GM12874 (cell line): ENCODE measurements around the gene FOXP4.

Experiments used
- TF ChIP-seq, protein P1 (sequence below): IDR thresholded peaks from 2 replicates; pipeline ENCODE4 v1.5.1; 2011; ENCODE audit warnings: low read depth, mild to moderate bottlenecking, control low read depth, low read length, moderate library complexity; ENCODE audit not compliant: insufficient read depth

FOXP4 gene

DNA sequence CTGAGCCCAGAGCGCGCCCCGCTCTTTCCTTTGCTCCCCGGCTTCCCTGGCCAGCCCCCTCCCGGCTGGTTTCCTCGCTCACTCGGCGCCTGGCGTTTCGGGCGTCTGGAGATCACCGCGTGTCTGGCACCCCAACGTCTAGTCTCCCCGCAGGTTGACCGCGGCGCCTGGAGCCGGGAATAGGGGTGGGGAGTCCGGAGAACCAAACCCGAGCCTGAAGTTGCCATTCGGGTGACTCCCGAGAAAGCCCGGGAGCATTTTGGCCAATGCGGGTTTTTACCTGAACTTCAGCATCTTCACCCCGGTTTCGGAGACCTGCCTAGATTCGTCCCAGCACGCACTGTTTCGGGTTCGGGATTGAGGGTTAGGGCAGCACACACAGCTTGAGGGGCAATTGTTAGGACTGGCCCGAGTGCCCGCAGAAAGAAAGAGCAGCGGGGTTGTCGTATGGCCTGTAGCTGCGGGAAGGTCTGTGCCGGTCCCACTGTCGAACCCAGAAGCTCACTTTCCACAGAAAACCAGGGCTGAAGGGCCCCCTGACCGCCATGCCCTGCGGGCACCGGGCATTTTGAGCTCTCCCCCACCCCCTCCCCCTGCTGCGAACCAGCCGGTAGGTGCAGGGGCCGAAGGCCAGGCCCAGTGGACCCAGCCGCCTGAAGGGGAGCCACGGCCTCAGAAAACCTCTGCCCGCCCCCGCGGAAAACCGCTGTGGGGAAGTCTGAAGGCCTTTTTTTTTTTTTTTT lies 2.1 kb downstream of the FOXP4 start:
- TF ChIP-seq, protein P1, sequence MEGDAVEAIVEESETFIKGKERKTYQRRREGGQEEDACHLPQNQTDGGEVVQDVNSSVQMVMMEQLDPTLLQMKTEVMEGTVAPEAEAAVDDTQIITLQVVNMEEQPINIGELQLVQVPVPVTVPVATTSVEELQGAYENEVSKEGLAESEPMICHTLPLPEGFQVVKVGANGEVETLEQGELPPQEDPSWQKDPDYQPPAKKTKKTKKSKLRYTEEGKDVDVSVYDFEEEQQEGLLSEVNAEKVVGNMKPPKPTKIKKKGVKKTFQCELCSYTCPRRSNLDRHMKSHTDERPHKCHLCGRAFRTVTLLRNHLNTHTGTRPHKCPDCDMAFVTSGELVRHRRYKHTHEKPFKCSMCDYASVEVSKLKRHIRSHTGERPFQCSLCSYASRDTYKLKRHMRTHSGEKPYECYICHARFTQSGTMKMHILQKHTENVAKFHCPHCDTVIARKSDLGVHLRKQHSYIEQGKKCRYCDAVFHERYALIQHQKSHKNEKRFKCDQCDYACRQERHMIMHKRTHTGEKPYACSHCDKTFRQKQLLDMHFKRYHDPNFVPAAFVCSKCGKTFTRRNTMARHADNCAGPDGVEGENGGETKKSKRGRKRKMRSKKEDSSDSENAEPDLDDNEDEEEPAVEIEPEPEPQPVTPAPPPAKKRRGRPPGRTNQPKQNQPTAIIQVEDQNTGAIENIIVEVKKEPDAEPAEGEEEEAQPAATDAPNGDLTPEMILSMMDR = no peak

DNA sequence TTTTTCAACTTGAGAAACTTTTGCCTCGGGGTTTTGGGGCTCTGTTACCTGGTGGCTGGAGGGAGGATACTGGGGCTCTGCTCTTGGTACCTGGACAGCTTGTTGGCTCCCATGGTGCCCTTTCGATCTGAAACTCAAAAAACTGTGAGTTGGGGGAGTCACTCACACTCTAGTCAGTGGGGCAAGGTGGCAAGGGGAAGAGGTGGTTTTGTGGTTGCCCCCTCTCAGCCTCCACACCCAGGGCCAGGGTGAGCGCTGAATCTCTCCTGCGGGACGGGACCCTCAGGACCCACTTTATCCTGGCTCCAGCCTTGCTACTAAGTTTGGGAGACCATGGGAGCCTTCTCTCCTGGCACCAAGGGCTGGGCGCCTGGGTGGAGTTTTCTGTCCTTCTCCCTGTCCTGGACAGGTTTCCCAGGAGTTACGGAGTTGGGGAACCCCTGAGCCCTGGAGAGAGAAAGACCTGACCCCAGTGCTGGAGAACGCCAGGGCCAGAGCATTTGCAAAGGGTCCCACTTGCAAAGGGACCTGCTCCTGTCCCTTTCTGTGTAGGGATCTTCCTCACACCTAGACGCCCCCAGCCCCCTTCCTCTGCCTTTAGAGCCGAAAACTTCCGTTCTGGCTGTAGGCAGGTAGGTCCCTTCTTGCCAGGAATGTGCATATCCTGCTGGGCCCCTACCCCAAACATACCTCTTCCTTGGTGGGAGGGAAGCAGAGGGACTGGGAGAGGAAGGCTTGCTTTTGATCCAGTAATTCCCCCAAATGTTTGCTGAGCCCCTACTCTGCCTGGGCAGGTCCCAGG lies 2.9 kb downstream of the FOXP4 start:
- TF ChIP-seq, protein P1 = no peak

DNA sequence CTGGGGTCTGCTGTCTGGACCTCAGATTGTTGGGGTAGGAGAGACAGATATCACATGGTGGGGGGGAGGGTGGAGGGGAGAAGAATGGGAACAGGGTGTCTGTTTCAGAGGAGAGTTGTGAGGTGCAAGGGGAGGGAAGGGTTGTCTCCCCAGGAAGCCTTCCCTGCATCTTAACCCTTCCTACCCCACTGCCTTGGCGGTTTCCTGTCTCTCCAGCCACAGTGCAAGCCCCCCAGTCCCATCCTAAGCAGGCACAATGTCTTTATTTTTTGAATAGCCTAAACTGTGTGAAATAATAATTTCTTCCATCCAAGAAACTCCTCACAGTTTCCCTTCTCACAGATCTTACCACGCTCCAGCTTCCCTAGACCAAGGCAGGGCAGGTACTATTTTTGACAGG lies 3.5 kb downstream of the FOXP4 start:
- TF ChIP-seq, protein P1 = no peak

DNA sequence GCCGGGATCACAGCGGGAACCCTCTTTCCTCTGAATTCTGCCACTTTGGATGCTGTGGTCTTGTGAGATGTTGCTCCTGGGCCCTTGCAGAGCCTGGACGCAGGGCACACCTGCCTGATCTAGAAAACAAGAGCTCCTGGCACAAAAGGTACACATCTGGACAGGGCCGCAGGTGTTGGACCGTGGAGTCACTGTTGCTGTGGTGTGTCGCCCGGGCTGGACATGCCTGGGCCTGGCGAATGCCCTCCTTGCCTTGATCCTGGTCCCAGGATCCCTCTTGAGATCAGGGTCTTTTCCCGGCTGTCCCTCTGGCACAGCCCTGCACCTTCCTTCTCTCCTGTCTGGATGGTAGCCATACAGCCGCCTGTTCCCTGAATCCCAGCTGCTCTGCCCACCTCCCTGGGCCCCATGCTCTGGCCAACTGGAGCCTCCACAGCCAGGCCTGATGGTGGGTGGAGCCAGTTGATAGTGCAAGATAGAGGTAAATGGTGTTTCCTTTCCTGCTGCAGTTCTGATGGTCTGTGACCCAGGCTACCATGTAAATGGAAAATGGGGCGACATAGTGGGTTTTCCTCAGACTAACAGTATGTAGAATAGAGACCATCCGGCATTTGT lies 5.0 kb downstream of the FOXP4 start:
- TF ChIP-seq, protein P1 = no peak

DNA sequence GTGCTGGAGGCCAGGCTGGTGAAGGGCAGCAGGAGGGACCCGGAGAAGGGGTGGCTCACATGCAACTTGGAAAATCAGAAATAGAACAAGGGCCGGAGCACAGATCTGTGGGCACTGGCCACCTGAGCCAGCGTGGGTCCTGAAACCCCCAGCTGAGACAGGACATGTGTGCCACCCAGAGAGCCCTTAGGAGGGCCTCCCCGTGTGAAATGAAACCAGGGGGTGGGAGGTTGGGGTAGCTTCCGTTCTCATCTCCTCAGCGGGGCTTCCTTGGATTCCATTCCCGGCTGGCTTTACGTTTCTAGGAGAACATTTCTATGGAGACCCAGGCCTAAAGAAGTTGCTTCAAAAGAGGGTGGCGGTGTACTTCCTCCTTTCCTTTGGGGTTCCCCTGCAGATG lies 5.7 kb downstream of the FOXP4 start:
- TF ChIP-seq, protein P1 = no peak

DNA sequence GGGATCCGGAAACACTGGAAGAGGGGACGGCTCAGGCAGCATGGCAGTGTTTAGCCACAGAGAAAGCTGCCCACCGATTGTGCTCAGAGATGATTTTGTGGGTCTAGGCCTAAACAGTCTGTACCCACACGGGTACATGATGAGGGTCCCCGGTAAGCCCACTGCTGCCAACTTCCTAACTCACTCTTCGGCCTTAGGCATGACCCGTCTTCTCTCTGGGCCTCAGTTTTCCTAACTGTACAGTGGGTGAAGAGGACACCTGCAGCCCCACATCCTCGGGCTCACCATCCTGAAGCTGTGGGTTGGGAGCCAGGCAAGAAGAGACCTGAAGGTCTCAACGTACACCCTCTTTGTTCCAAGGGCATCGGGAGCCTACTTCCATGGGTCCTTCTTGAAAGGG lies 6.5 kb downstream of the FOXP4 start:
- TF ChIP-seq, protein P1 = no peak

DNA sequence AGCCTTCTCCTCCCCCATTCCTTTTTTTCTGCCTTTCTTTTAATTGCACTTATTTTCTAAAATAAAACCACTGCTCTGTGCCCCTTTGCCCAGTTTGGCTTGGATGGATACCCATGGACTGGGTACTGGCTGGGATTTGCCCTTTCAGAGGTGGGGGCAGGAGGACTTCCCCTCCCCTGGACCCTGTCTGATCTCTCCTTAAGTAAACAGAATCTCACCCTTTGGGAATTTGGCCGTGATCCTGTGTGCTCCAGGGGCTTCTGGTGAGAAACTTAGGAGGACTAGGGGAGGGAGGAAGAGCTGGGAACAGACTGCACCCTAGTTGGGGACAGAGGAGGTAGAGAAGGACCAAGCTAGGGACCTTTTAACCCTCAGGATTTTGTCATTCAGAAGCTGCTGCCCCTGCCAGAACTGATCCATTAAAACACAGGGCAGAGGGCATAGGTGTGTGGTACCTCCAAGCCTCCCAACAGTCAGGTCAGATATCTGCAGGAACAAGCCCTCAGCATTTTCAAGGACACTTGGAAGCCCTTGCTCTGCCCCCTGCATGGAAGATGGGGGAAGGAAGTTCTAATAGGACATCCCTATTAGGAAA lies 7.3 kb downstream of the FOXP4 start:
- TF ChIP-seq, protein P1 = no peak
